Epithelial cell of prostate (primary cell): Measurements from ENCODE around the gene DAAM2.

Source experiments
- DNase-seq: peaks from one replicate; pipeline ENCODE4 v3.0.0-alpha.2; 2011; ENCODE audit warnings: low read depth, low spot score
- H3K27ac ChIP-seq: fragments of 450-650 bp; 2 replicates; pipeline ENCODE4 v1.5.1; 2017; ENCODE audit warnings: mild to moderate bottlenecking

DAAM2 gene

GRCh38 chr6:39923394-39923793 lies 131.2 kb downstream of the DAAM2 start:
- DNase-seq: peak; percentile 10
- H3K27ac ChIP-seq: no peak overlapping the region

- H3K27ac ChIP-seq: no peak overlapping the region
- DNase-seq: no peak
These were observed 131.7 kb downstream of the DAAM2 start for GRCh38 chr6:39923861-39924260.

GRCh38 chr6:39924283-39924682 lies 132.1 kb downstream of the DAAM2 start:
- H3K27ac ChIP-seq: no peak overlapping the region
- no peak for DNase-seq

- H3K27ac ChIP-seq: no peak overlapping the region
- DNase-seq: no peak
These were observed 133.2 kb downstream of the DAAM2 start for GRCh38 chr6:39925191-39925930.

- no peak overlapping the region for H3K27ac ChIP-seq
- DNase-seq: no peak
These were observed 133.7 kb downstream of the DAAM2 start for GRCh38 chr6:39925931-39926290.

- no peak for DNase-seq
- H3K27ac ChIP-seq: peak overlapping the region; percentile 40
These were observed 134.5 kb downstream of the DAAM2 start for GRCh38 chr6:39926668-39927067.

GRCh38 chr6:39927159-39927558 lies 135.0 kb downstream of the DAAM2 start:
- DNase-seq: peak; percentile 6
- H3K27ac ChIP-seq: peak overlapping the region; percentile 40

GRCh38 chr6:39929039-39929732 lies 137.0 kb downstream of the DAAM2 start:
- no peak overlapping the region for H3K27ac ChIP-seq
- DNase-seq: no peak

GRCh38 chr6:39929733-39930461 lies 137.7 kb downstream of the DAAM2 start:
- no peak for DNase-seq
- H3K27ac ChIP-seq: no peak overlapping the region

- H3K27ac ChIP-seq: no peak overlapping the region
- no peak for DNase-seq
These were observed 138.4 kb downstream of the DAAM2 start for GRCh38 chr6:39930540-39930939.

- H3K27ac ChIP-seq: no peak overlapping the region
- DNase-seq: no peak
These were observed 139.4 kb downstream of the DAAM2 start for GRCh38 chr6:39931607-39932006.

- no peak for DNase-seq
- no peak overlapping the region for H3K27ac ChIP-seq
These were observed 140.3 kb downstream of the DAAM2 start for GRCh38 chr6:39932386-39932910.

GRCh38 chr6:39933669-39934130 lies 141.5 kb downstream of the DAAM2 start:
- H3K27ac ChIP-seq: no peak overlapping the region
- no peak for DNase-seq

- DNase-seq: no peak
- H3K27ac ChIP-seq: no peak within 1 kb of the TSS
These were observed 142.1 kb downstream of the DAAM2 start, which contains the start of gene MOCS1 for GRCh38 chr6:39934131-39934757. Gene MOCS1, minus strand, starts transcription at chr6:39934462. Its CDS starts 45 bp downstream, at chr6:39934417.

GRCh38 chr6:39935241-39935640 lies 143.1 kb downstream of the DAAM2 start:
- no peak for DNase-seq
- H3K27ac ChIP-seq: no peak overlapping the region

- DNase-seq: no peak
- H3K27ac ChIP-seq: no peak overlapping the region
These were observed 144.7 kb downstream of the DAAM2 start for GRCh38 chr6:39936857-39937256.

- DNase-seq: no peak
- H3K27ac ChIP-seq: no peak overlapping the region
These were observed 145.6 kb downstream of the DAAM2 start for GRCh38 chr6:39937686-39938333.

GRCh38 chr6:39938773-39939654 lies 146.8 kb downstream of the DAAM2 start:
- DNase-seq: no peak
- H3K27ac ChIP-seq: no peak overlapping the region

- DNase-seq: no peak
- no peak overlapping the region for H3K27ac ChIP-seq
These were observed 149.0 kb downstream of the DAAM2 start for GRCh38 chr6:39941138-39941537.
